ENCODE data around the gene EFCC1. TPM values are rescaled to one million over a fixed set of nuclear protein-coding genes. Genes with fewer than 3 reads are reported as not detected.

EFCC1 gene
- total RNA-seq, 2 donors from 2014 or later = 0.31 to 0.93 TPM

GRCh38 chr3:128975276-128975675 is 25.8 kb upstream of the EFCC1 start:
- Mint-ChIP-seq H3K27me3 (ENCODE audit: insufficient read depth) (peaks cover 13% of the 10 kb centered on the region), H3K27ac (no peak overlapping the region), H3K4me3 (no peak overlapping the region), H3K4me1 (peaks cover under 1% of the 10 kb centered on the region), H3K36me3 (ENCODE audit: low read depth) (no peaks in the 10 kb centered on the region), H3K9me3 (no peaks in the 10 kb centered on the region)
- Histone ChIP-seq H3K9me3 (ENCODE audit: control insufficient read depth, low read length) (no peaks in the 10 kb centered on the region), H3K9ac (ENCODE audit: extremely low read depth, low read length, poor library complexity, severe bottlenecking) (no peak overlapping the region), H3K27ac (ENCODE audit: low read depth, low read length) (no peak overlapping the region), H3K27me3 (ENCODE audit: control insufficient read depth, insufficient read depth, low read length, poor library complexity, severe bottlenecking) (peaks cover 8% of the 10 kb centered on the region), H3K36me3 (ENCODE audit: control insufficient read depth, insufficient read depth, low read length) (no peaks in the 10 kb centered on the region), H3K4me3 (ENCODE audit: low read length) (no peak overlapping the region), H3K4me1 (ENCODE audit: control insufficient read depth, insufficient read depth, low read length) (no peaks in the 10 kb centered on the region)
- 100% methylated on average over 1 of the region's 1 CpG; no CpG with 5 or more reads in 1 of the 2 experiments for WGBS, 2 experiments (ENCODE audit: insufficient coverage in 1 of 2, insufficient read length in 1 of 2)
- no peak for DNase-seq
- no peak for TF ChIP-seq CTCF (conservative IDR thresholded peaks at IDR 0.05)

GRCh38 chr3:128983293-128984069 is 17.6 kb upstream of the EFCC1 start:
- peaks cover 34% of the 10 kb centered on the region for H3K27me3 Mint-ChIP-seq (ENCODE audit: insufficient read depth)
- peaks cover 13% of the 10 kb centered on the region for H3K4me1 Mint-ChIP-seq
- Histone ChIP-seq H3K9ac (ENCODE audit: extremely low read depth, low read length, poor library complexity, severe bottlenecking) (no peak overlapping the region), H3K27ac (ENCODE audit: low read depth, low read length) (peak overlapping the region; percentile 58), H3K9me3 (ENCODE audit: control insufficient read depth, low read length) (no peaks in the 10 kb centered on the region), H3K27me3 (ENCODE audit: control insufficient read depth, insufficient read depth, low read length, poor library complexity, severe bottlenecking) (peaks cover 10% of the 10 kb centered on the region), H3K36me3 (ENCODE audit: control insufficient read depth, insufficient read depth, low read length) (no peaks in the 10 kb centered on the region), H3K4me1 (ENCODE audit: control insufficient read depth, insufficient read depth, low read length) (no peaks in the 10 kb centered on the region), H3K4me3 (ENCODE audit: low read length) (no peak overlapping the region)
- H3K9me3 Mint-ChIP-seq = no peaks in the 10 kb centered on the region
- no peak for DNase-seq
- no peak overlapping the region for H3K27ac Mint-ChIP-seq
- WGBS, 2 experiments (ENCODE audit: insufficient coverage in 1 of 2, insufficient read length in 1 of 2) = 83 to 86% methylated on average over 9 of the region's 9 CpGs
- peak; percentile 43 for TF ChIP-seq CTCF (conservative IDR thresholded peaks at IDR 0.05)
- no peaks in the 10 kb centered on the region for H3K36me3 Mint-ChIP-seq (ENCODE audit: low read depth)
- no peak overlapping the region for H3K4me3 Mint-ChIP-seq

- Mint-ChIP-seq H3K4me3 (no peak overlapping the region), H3K27ac (no peak overlapping the region), H3K9me3 (no peaks in the 10 kb centered on the region), H3K4me1 (peaks cover 13% of the 10 kb centered on the region), H3K27me3 (ENCODE audit: insufficient read depth) (peaks cover 34% of the 10 kb centered on the region), H3K36me3 (ENCODE audit: low read depth) (no peaks in the 10 kb centered on the region)
- Histone ChIP-seq H3K4me1 (ENCODE audit: control insufficient read depth, insufficient read depth, low read length) (no peaks in the 10 kb centered on the region), H3K9ac (ENCODE audit: extremely low read depth, low read length, poor library complexity, severe bottlenecking) (no peak overlapping the region), H3K36me3 (ENCODE audit: control insufficient read depth, insufficient read depth, low read length) (no peaks in the 10 kb centered on the region), H3K4me3 (ENCODE audit: low read length) (no peak overlapping the region), H3K27ac (ENCODE audit: low read depth, low read length) (no peak overlapping the region), H3K9me3 (ENCODE audit: control insufficient read depth, low read length) (no peaks in the 10 kb centered on the region), H3K27me3 (ENCODE audit: control insufficient read depth, insufficient read depth, low read length, poor library complexity, severe bottlenecking) (peaks cover 10% of the 10 kb centered on the region)
- no peak for TF ChIP-seq CTCF (conservative IDR thresholded peaks at IDR 0.05)
- DNase-seq = no peak
- 90% methylated on average over 2 to 3 of the region's 3 CpGs for WGBS, 2 experiments (ENCODE audit: insufficient coverage in 1 of 2, insufficient read length in 1 of 2)
Measured at GRCh38 chr3:128984596-128984995, 16.5 kb upstream of the EFCC1 start.

Data from endodermal cell (in vitro differentiated cells).